ENCODE results near the gene DCUN1D1.
"Not testable (repeated sequence)": the region's sequence is repeated elsewhere in the genome, so short reads cannot be mapped to it uniquely, and the experiment has no call there.

DCUN1D1 gene

GRCh38 chr3:183013856-183014255, 33.5 kb upstream of the DCUN1D1 start:
- no peak overlapping the region for H3K4me3 ChIP-seq (ENCODE audit: control insufficient read depth, low read depth, low read length)
- no peak for TF ChIP-seq CTCF (conservative IDR thresholded peaks at IDR 0.05; ENCODE audit: control insufficient read depth, insufficient read depth, low read depth, low read length)
- DNase-seq (ENCODE audit: low read depth): no peak

GRCh38 chr3:183013074-183013473, 32.7 kb upstream of the DCUN1D1 start:
- no peak for DNase-seq (ENCODE audit: low read depth)
- no peak for TF ChIP-seq CTCF (conservative IDR thresholded peaks at IDR 0.05; ENCODE audit: control insufficient read depth, insufficient read depth, low read depth, low read length)
- H3K4me3 ChIP-seq (ENCODE audit: control insufficient read depth, low read depth, low read length): no peak overlapping the region

GRCh38 chr3:183008800-183009199, 28.5 kb upstream of the DCUN1D1 start:
- TF ChIP-seq CTCF (conservative IDR thresholded peaks at IDR 0.05; ENCODE audit: control insufficient read depth, insufficient read depth, low read depth, low read length): no peak
- no peak for DNase-seq (ENCODE audit: low read depth)
- H3K4me3 ChIP-seq (ENCODE audit: control insufficient read depth, low read depth, low read length): no peak overlapping the region

GRCh38 chr3:183008303-183008702, 28.0 kb upstream of the DCUN1D1 start:
- no peak for TF ChIP-seq CTCF (conservative IDR thresholded peaks at IDR 0.05; ENCODE audit: control insufficient read depth, insufficient read depth, low read depth, low read length)
- DNase-seq (ENCODE audit: low read depth): no peak
- H3K4me3 ChIP-seq (ENCODE audit: control insufficient read depth, low read depth, low read length): no peak overlapping the region

GRCh38 chr3:183006396-183007002, 26.2 kb upstream of the DCUN1D1 start:
- no peak overlapping the region for H3K4me3 ChIP-seq (ENCODE audit: control insufficient read depth, low read depth, low read length)
- no peak for DNase-seq (ENCODE audit: low read depth)
- no peak for TF ChIP-seq CTCF (conservative IDR thresholded peaks at IDR 0.05; ENCODE audit: control insufficient read depth, insufficient read depth, low read depth, low read length)

GRCh38 chr3:182999767-183000166, 19.4 kb upstream of the DCUN1D1 start:
- no peak for TF ChIP-seq CTCF (conservative IDR thresholded peaks at IDR 0.05; ENCODE audit: control insufficient read depth, insufficient read depth, low read depth, low read length)
- no peak overlapping the region for H3K4me3 ChIP-seq (ENCODE audit: control insufficient read depth, low read depth, low read length)
- DNase-seq (ENCODE audit: low read depth): no peak

GRCh38 chr3:182993486-182994201, 13.3 kb upstream of the DCUN1D1 start:
- H3K4me3 ChIP-seq (ENCODE audit: control insufficient read depth, low read depth, low read length); DNase-seq (ENCODE audit: low read depth): not testable (repeated sequence)

Measured in fibroblast of mammary gland (primary cell).